ENCODE results near the gene ICOS. TPM values are rescaled to one million over a fixed set of nuclear protein-coding genes. Genes with fewer than 3 reads are reported as not detected.

ICOS gene
- total RNA-seq, 1 experiment from 2014 or later, result 0.18 TPM

GRCh38 chr2:203893840-203894239, 42.7 kb upstream of the ICOS start:
- Histone ChIP-seq H3K4me1 (ENCODE audit: control insufficient read depth, insufficient read depth, low read length) (no peaks in the 10 kb centered on the region), H3K36me3 (ENCODE audit: control insufficient read depth, insufficient read depth, low read length) (no peaks in the 10 kb centered on the region), H3K27me3 (ENCODE audit: control insufficient read depth, insufficient read depth, low read length) (no peaks in the 10 kb centered on the region), H3K27ac (ENCODE audit: low read length) (no peak overlapping the region), H3K4me3 (ENCODE audit: low read depth in 2 of 2, low read length in 2 of 2) (no peak overlapping the region), H3K9me3 (ENCODE audit: control insufficient read depth, insufficient read depth, low read depth, low read length) (no peaks in the 10 kb centered on the region)
- ChIA-PET CTCF (no interaction called here), POLR2A (no interaction called here)
- no peak for DNase-seq (ENCODE audit: low read depth, low spot score)
- ATAC-seq, result no peak
- TF ChIP-seq, protein P1, sequence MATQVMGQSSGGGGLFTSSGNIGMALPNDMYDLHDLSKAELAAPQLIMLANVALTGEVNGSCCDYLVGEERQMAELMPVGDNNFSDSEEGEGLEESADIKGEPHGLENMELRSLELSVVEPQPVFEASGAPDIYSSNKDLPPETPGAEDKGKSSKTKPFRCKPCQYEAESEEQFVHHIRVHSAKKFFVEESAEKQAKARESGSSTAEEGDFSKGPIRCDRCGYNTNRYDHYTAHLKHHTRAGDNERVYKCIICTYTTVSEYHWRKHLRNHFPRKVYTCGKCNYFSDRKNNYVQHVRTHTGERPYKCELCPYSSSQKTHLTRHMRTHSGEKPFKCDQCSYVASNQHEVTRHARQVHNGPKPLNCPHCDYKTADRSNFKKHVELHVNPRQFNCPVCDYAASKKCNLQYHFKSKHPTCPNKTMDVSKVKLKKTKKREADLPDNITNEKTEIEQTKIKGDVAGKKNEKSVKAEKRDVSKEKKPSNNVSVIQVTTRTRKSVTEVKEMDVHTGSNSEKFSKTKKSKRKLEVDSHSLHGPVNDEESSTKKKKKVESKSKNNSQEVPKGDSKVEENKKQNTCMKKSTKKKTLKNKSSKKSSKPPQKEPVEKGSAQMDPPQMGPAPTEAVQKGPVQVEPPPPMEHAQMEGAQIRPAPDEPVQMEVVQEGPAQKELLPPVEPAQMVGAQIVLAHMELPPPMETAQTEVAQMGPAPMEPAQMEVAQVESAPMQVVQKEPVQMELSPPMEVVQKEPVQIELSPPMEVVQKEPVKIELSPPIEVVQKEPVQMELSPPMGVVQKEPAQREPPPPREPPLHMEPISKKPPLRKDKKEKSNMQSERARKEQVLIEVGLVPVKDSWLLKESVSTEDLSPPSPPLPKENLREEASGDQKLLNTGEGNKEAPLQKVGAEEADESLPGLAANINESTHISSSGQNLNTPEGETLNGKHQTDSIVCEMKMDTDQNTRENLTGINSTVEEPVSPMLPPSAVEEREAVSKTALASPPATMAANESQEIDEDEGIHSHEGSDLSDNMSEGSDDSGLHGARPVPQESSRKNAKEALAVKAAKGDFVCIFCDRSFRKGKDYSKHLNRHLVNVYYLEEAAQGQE (IDR thresholded peaks at IDR 0.05; ENCODE audit: insufficient read depth in 1 of 2, low read depth in 2 of 2, low read length in 1 of 2), result no peak
- TF ChIP-seq, protein P2, sequence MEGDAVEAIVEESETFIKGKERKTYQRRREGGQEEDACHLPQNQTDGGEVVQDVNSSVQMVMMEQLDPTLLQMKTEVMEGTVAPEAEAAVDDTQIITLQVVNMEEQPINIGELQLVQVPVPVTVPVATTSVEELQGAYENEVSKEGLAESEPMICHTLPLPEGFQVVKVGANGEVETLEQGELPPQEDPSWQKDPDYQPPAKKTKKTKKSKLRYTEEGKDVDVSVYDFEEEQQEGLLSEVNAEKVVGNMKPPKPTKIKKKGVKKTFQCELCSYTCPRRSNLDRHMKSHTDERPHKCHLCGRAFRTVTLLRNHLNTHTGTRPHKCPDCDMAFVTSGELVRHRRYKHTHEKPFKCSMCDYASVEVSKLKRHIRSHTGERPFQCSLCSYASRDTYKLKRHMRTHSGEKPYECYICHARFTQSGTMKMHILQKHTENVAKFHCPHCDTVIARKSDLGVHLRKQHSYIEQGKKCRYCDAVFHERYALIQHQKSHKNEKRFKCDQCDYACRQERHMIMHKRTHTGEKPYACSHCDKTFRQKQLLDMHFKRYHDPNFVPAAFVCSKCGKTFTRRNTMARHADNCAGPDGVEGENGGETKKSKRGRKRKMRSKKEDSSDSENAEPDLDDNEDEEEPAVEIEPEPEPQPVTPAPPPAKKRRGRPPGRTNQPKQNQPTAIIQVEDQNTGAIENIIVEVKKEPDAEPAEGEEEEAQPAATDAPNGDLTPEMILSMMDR (IDR thresholded peaks at IDR 0.05), result no peak
- TF ChIP-seq POLR2AphosphoS5 (IDR thresholded peaks at IDR 0.05; ENCODE audit: low read depth, low read length), result no peak
- TF ChIP-seq TCF7L2 (IDR thresholded peaks at IDR 0.05; ENCODE audit: low read depth, low read length), result no peak
- TF ChIP-seq SIN3A (IDR thresholded peaks at IDR 0.05; ENCODE audit: borderline replicate concordance, insufficient read depth, low read depth, low read length), result no peak
- no TSS peak for BruUV-seq (replicated peaks)
- intact Hi-C loops (cut with micrococcal nuclease; ENCODE audit: unreplicated experiment) (no loop called here), in situ Hi-C loops (cut with HindIII; ENCODE audit: low pct_unique_long_range_greater_than_20kb, low sequenced_read_pairs) (no loop called here)

DNA sequence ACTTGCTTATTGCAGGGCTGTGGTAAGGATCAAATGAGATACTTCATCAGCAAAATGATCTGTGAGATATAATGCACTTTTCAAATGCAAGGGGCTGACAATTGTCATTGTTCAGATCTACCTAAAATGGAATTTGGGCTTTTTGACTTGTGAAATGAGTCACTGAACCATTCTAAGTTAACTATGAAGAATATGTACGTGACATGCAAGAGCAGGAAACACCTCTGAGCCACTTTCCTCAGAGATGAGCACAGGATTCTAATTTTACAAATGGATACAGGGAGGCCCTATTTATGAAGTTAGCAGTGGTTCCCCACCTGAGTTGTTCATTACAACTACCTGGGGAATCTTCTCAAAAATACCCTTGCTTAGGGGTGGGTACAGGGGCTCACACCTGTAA, 42.3 kb upstream of the ICOS start:
- DNase-seq (ENCODE audit: low read depth, low spot score) (no peak), ATAC-seq (no peak)
- Histone ChIP-seq H3K4me1 (ENCODE audit: control insufficient read depth, insufficient read depth, low read length) (no peaks in the 10 kb centered on the region), H3K27me3 (ENCODE audit: control insufficient read depth, insufficient read depth, low read length) (no peaks in the 10 kb centered on the region), H3K9me3 (ENCODE audit: control insufficient read depth, insufficient read depth, low read depth, low read length) (no peaks in the 10 kb centered on the region), H3K27ac (ENCODE audit: low read length) (no peak overlapping the region), H3K4me3 (ENCODE audit: low read depth in 2 of 2, low read length in 2 of 2) (no peak overlapping the region), H3K36me3 (ENCODE audit: control insufficient read depth, insufficient read depth, low read length) (no peaks in the 10 kb centered on the region)
- intact Hi-C loops (cut with micrococcal nuclease; ENCODE audit: unreplicated experiment), result no loop called here
- in situ Hi-C loops (cut with HindIII; ENCODE audit: low pct_unique_long_range_greater_than_20kb, low sequenced_read_pairs), result no loop called here
- CTCF ChIA-PET, result no interaction called here
- no TSS peak for BruUV-seq (replicated peaks)
- POLR2A ChIA-PET, result no interaction called here
- TF ChIP-seq, protein P1 (IDR thresholded peaks at IDR 0.05; ENCODE audit: insufficient read depth in 1 of 2, low read depth in 2 of 2, low read length in 1 of 2), result no peak
- TF ChIP-seq, protein P2 (IDR thresholded peaks at IDR 0.05), result no peak
- no peak for TF ChIP-seq POLR2AphosphoS5 (IDR thresholded peaks at IDR 0.05; ENCODE audit: low read depth, low read length)
